Endothelial cell of umbilical vein (primary cell): ENCODE results near the gene TBC1D23. TPM values are rescaled to one million over a fixed set of nuclear protein-coding genes. Genes with fewer than 3 reads are reported as not detected.

Source experiments
- BruUV-seq: library from RNA; stranded (reverse); fragments of 400-500 nt; replicated peaks from 2 replicates; lab custom pipeline; 2021; lab: Mats Ljungman, UMichigan
- CTCF ChIA-PET: fragments of 300-600, 350-600 bp; sonication (Branson Sonifier 250); formaldehyde crosslinking; loops from one replicate; lab custom pipeline; 2021; ENCODE audit warnings: antibody characterized with exemption, inconsistent platforms; lab: Charles Lee
- POLR2A ChIA-PET: fragments of 300-600, 350-600 bp; sonication (Branson Sonifier 250); formaldehyde crosslinking; loops from one replicate; lab custom pipeline; 2021; ENCODE audit warnings: antibody characterized with exemption, inconsistent platforms; lab: Charles Lee
- DNase-seq: peaks from one replicate; pipeline ENCODE4 v3.0.0-alpha.2; 2011; ENCODE audit warnings: low read depth, low spot score
- FAIRE-seq: peaks from 2 replicates; lab custom pipeline; 2011; peaks lifted over from hg19 to GRCh38; lab: Jason Lieb, UNC
- H2AFZ ChIP-seq: 2 replicates; pipeline ENCODE4 v1.6.0; 2012; ENCODE audit warnings: low read depth, low read length, control low read depth, inconsistent platforms
- H3K27ac ChIP-seq: 2 replicates; pipeline ENCODE4 v1.5.1; 2011; ENCODE audit warnings: low read depth, mild to moderate bottlenecking, control low read depth, low read length, moderate library complexity; ENCODE audit not compliant: insufficient read depth
- H3K27me3 ChIP-seq, 2 experiments: 2 replicates each; pipeline versions ENCODE4 v1.6.0 to v1.6.1; 2011; ENCODE audit warnings: low read length in 2 of 2, mixed read lengths in 1 of 2; ENCODE audit not compliant: control insufficient read depth in 2 of 2, insufficient read depth in 2 of 2
- H3K36me3 ChIP-seq, 2 experiments: 2 replicates in 1 of 2; 3 replicates in 1 of 2; pipeline ENCODE4 v1.5.1; 2011; ENCODE audit warnings: low read length in 2 of 2, mild to moderate bottlenecking in 1 of 2, moderate library complexity in 1 of 2; ENCODE audit not compliant: control insufficient read depth in 2 of 2, insufficient read depth in 2 of 2; ENCODE audit errors: extremely low read depth in 1 of 2
- H3K4me1 ChIP-seq: 3 replicates; pipeline ENCODE4 v1.5.1; 2011; ENCODE audit warnings: mild to moderate bottlenecking, low read length; ENCODE audit not compliant: control insufficient read depth, insufficient read depth; ENCODE audit errors: extremely low read depth
- H3K4me2 ChIP-seq: 2 replicates; pipeline ENCODE4 v1.6.1; 2011; ENCODE audit warnings: low read length, control low read depth, mixed read lengths; ENCODE audit not compliant: insufficient read depth
- H3K4me3 ChIP-seq, 3 experiments: fragments of 200-600 bp in 1 of 3; sonication (generic), shearing (Covaris generic) in 1 of 3; replicated peaks in 1 of 3; 2 replicates each; pipeline ENCODE4 v1.5.1; 2011 to 2016; ENCODE audit warnings: control low read depth in 3 of 3, low read length in 3 of 3, mild to moderate bottlenecking in 2 of 3, inconsistent platforms in 1 of 3, low read depth in 1 of 3, moderate library complexity in 1 of 3; ENCODE audit not compliant: insufficient read depth in 1 of 3
- H3K79me2 ChIP-seq: 2 replicates; pipeline ENCODE4 v1.6.0; 2012; ENCODE audit warnings: low read length, inconsistent platforms; ENCODE audit not compliant: control insufficient read depth, insufficient read depth
- H3K9ac ChIP-seq: replicated peaks from 2 replicates; pipeline ENCODE3; 2011; ENCODE audit warnings: low read length, control low read depth; ENCODE audit not compliant: insufficient read depth; ENCODE audit errors: extremely low read depth
- H3K9me1 ChIP-seq: replicated peaks from 3 replicates; pipeline ENCODE4 v1.6.0; 2011; ENCODE audit warnings: mild to moderate bottlenecking, low read length; ENCODE audit not compliant: control insufficient read depth, insufficient read depth; ENCODE audit errors: extremely low read depth
- H3K9me3 ChIP-seq: replicated peaks from 2 replicates; pipeline ENCODE4 v1.5.1; 2012; ENCODE audit warnings: low read length, inconsistent platforms; ENCODE audit not compliant: control insufficient read depth, insufficient read depth
- H4K20me1 ChIP-seq: replicated peaks from 2 replicates; pipeline ENCODE3; 2011; ENCODE audit warnings: mild to moderate bottlenecking, low read length; ENCODE audit not compliant: control insufficient read depth, insufficient read depth; ENCODE audit errors: extremely low read depth
- CTCF ChIP-seq, 2 donors: IDR thresholded peaks; 1 replicate in 1 of 2; 2 replicates in 1 of 2; pipeline ENCODE4 v1.5.1; 2011; ENCODE audit warnings: low read length in 2 of 2, mild to moderate bottlenecking in 2 of 2, moderate library complexity in 2 of 2, control low read depth in 1 of 2, inconsistent platforms in 1 of 2, low read depth in 1 of 2; ENCODE audit not compliant: insufficient read depth in 1 of 2; ENCODE audit errors: extremely low read depth in 1 of 2
- EZH2 ChIP-seq: IDR thresholded peaks from 2 replicates; pipeline ENCODE4 v1.6.1; 2012; ENCODE audit warnings: borderline replicate concordance, low read depth, mild to moderate bottlenecking, moderate library complexity, low read length, inconsistent platforms; ENCODE audit not compliant: severe bottlenecking
- FOS ChIP-seq: IDR thresholded peaks from 2 replicates; pipeline ENCODE4 v1.6.1; 2011; ENCODE audit warnings: mild to moderate bottlenecking, low read length, moderate library complexity, borderline replicate concordance; ENCODE audit not compliant: insufficient read depth
- GATA2 ChIP-seq: IDR thresholded peaks from 2 replicates; pipeline ENCODE4 v1.7.0; 2011; ENCODE audit warnings: low read depth, mild to moderate bottlenecking, moderate library complexity, mixed read lengths, low read length; ENCODE audit not compliant: insufficient read length, insufficient read depth
- JUN ChIP-seq: IDR thresholded peaks from 2 replicates; pipeline ENCODE4 v1.6.1; 2011; ENCODE audit warnings: borderline replicate concordance, low read depth; ENCODE audit not compliant: insufficient read length, insufficient read depth
- MAX ChIP-seq: IDR thresholded peaks from 2 replicates; pipeline ENCODE4 v1.6.1; 2011; ENCODE audit not compliant: insufficient read depth, insufficient read length
- MYC ChIP-seq: IDR thresholded peaks from one replicate; pipeline ENCODE4 v1.6.1; 2011; ENCODE audit warnings: mild to moderate bottlenecking, low read depth, low read length
- POLR2A ChIP-seq: IDR thresholded peaks from 2 replicates; pipeline ENCODE4 v1.6.1; 2012; ENCODE audit warnings: low read depth, mild to moderate bottlenecking, control low read depth, low read length
- POLR2AphosphoS5 ChIP-seq: IDR thresholded peaks from 2 replicates; pipeline ENCODE4 v1.6.1; 2012; ENCODE audit warnings: low read depth, mild to moderate bottlenecking, control low read depth, low read length, moderate library complexity; ENCODE audit not compliant: insufficient read depth
- dilution Hi-C: fragments of 300-500 bp; cut with MboI; formaldehyde crosslinking; loops from one replicate; pipeline ENCODE4 v1.15.0; 2019; ENCODE audit warnings: low sequenced_read_pairs; ENCODE audit not compliant: extremely low pct_ligation_motif_present
- intact Hi-C: fragments of 100-400 bp; cut with micrococcal nuclease; formaldehyde crosslinking; loops from one replicate; pipeline ENCODE4 v1.10.0; 2022
- polyA plus RNA-seq, 4 experiments: library from polyadenylated mRNA; depleted of rRNA in 3 of 4; stranded (reverse) in 3 of 4; unstranded in 1 of 4; fragments of >200 nt; gene quantifications; 2 replicates each; pipeline versions ENCODE4 v1.2.1 to v1.2.3, GENCODE V29; 2011 to 2012; ENCODE audit warnings: missing spikeins in 1 of 4
- total RNA-seq: library from RNA; stranded (reverse); gene quantifications from 2 replicates; pipeline ENCODE4 v1.2.3, GENCODE V29; 2021

TBC1D23 gene
- total and polyA plus RNA-seq, 2 donors (not counting 3 experiments of a cell fraction or from before 2014, with no cell fraction given): 10.3 to 34.8 TPM

- POLR2A ChIA-PET: no interaction called here
- TF ChIP-seq GATA2 (no peak), MYC (no peak), JUN (no peak), POLR2AphosphoS5 (no peak), FOS (no peak), CTCF (IDR thresholded peaks at IDR 0.05; ENCODE audit: extremely low read depth in 1 of 2, insufficient read depth in 1 of 2, low read depth in 1 of 2, low read length in 2 of 2) (no peak), EZH2 (no peak), MAX (no peak), POLR2A (no peak)
- DNase-seq (no peak), FAIRE-seq (no peak)
- Histone ChIP-seq H3K27ac (no peak overlapping the region), H4K20me1 (no peaks in the 10 kb centered on the region), H3K4me3 (no peak overlapping the region), H3K4me2 (no peak overlapping the region), H3K9me1 (no peaks in the 10 kb centered on the region), H3K27me3 (no peaks in the 10 kb centered on the region), H3K9me3 (no peaks in the 10 kb centered on the region), H2AFZ (no peak overlapping the region), H3K4me1 (no peaks in the 10 kb centered on the region), H3K9ac (no peak overlapping the region), H3K79me2 (no peaks in the 10 kb centered on the region), H3K36me3 (peaks cover 2 to 5% of the 10 kb centered on the region in 2 experiments)
- BruUV-seq: no TSS peak
- dilution Hi-C loops (no loop called here), intact Hi-C loops (no loop called here)
- CTCF ChIA-PET: no interaction called here
These were observed 49.7 kb downstream of the TBC1D23 start for GRCh38 chr3:100310355-100310965.
